ENCODE measurements around the gene VPS13A. TPM values are rescaled to one million over a fixed set of nuclear protein-coding genes. Genes with fewer than 3 reads are reported as not detected.

The VPS13A gene
- total RNA-seq, 2 experiments from 2014 or later: 27.0 to 44.6 TPM

- Histone ChIP-seq H3K4me2 (ENCODE audit: low read length) (no peak overlapping the region), H3K36me3 (ENCODE audit: insufficient read depth, low read length) (no peaks in the 10 kb centered on the region), H4K20me1 (ENCODE audit: insufficient read depth, low read length) (no peaks in the 10 kb centered on the region), H3K9me3 (ENCODE audit: low read length) (no peaks in the 10 kb centered on the region), H3K9me2 (ENCODE audit: insufficient read depth, low read length) (no peaks in the 10 kb centered on the region), H3K4me3 (ENCODE audit: low read depth, low read length, poor library complexity, severe bottlenecking) (no peak overlapping the region), H3K4me1 (ENCODE audit: insufficient read depth, low read length, poor library complexity, severe bottlenecking) (no peaks in the 10 kb centered on the region), H3K27ac (ENCODE audit: low read depth, low read length, poor library complexity, severe bottlenecking) (no peak overlapping the region), H3K79me2 (ENCODE audit: insufficient read depth, low read depth, low read length) (no peaks in the 10 kb centered on the region), H2AFZ (ENCODE audit: low read length) (no peak overlapping the region)
- no TSS peak for BruUV-seq (replicated peaks)
- ChIA-PET POLR2A (no interaction called here), CTCF (ENCODE audit: unreplicated experiment) (no interaction called here)
- TF ChIP-seq CTCF (conservative IDR thresholded peaks at IDR 0.05; ENCODE audit: low read length) (no peak), EZH2phosphoT487 (IDR thresholded peaks at IDR 0.05; ENCODE audit: borderline replicate concordance, low read depth, low read length) (no peak)
- no peak for DNase-seq (ENCODE audit: low spot score)
- intact Hi-C loops (cut with micrococcal nuclease; ENCODE audit: unreplicated experiment): loop anchor here (10.0 kb wide), 1 partner anchor 594 kb away; no protein-coding TSS in a partner anchor
These were observed 16.1 kb upstream of the VPS13A start for GRCh38 chr9:77161191-77161590.

- H3K4me3 ChIP-seq (ENCODE audit: low read depth, low read length, poor library complexity, severe bottlenecking): no peak overlapping the region
- no peaks in the 10 kb centered on the region for H3K9me3 ChIP-seq (ENCODE audit: low read length)
- H3K9me2 ChIP-seq (ENCODE audit: insufficient read depth, low read length): no peaks in the 10 kb centered on the region
- intact Hi-C loops (cut with micrococcal nuclease; ENCODE audit: unreplicated experiment): loop anchor here (10.0 kb wide), 1 partner anchor 593 kb away; no protein-coding TSS in a partner anchor
- no peak overlapping the region for H3K27ac ChIP-seq (ENCODE audit: low read depth, low read length, poor library complexity, severe bottlenecking)
- no peaks in the 10 kb centered on the region for H4K20me1 ChIP-seq (ENCODE audit: insufficient read depth, low read length)
- POLR2A ChIA-PET: interaction anchor here (0.7 kb wide), 2 partner anchors 265 to 729 kb away, joined by 3 to 4 read pairs; no protein-coding TSS in a partner anchor
- BruUV-seq (replicated peaks): no TSS peak
- H3K4me2 ChIP-seq (ENCODE audit: low read length): no peak overlapping the region
- CTCF ChIA-PET (ENCODE audit: unreplicated experiment): no interaction called here
- H3K4me1 ChIP-seq (ENCODE audit: insufficient read depth, low read length, poor library complexity, severe bottlenecking): no peaks in the 10 kb centered on the region
- TF ChIP-seq EZH2phosphoT487 (IDR thresholded peaks at IDR 0.05; ENCODE audit: borderline replicate concordance, low read depth, low read length) (no peak), CTCF (conservative IDR thresholded peaks at IDR 0.05; ENCODE audit: low read length) (no peak)
- H2AFZ ChIP-seq (ENCODE audit: low read length): no peak overlapping the region
- H3K79me2 ChIP-seq (ENCODE audit: insufficient read depth, low read depth, low read length): no peaks in the 10 kb centered on the region
- no peaks in the 10 kb centered on the region for H3K36me3 ChIP-seq (ENCODE audit: insufficient read depth, low read length)
- no peak for DNase-seq (ENCODE audit: low spot score)
These were observed 15.4 kb upstream of the VPS13A start for GRCh38 chr9:77161966-77162365.

GRCh38 chr9:77162366-77162765 lies 15.0 kb upstream of the VPS13A start:
- no TSS peak for BruUV-seq (replicated peaks)

More at GRCh38 chr9:77162366-77162765, 15.0 kb upstream of the VPS13A start:
- H3K4me1 ChIP-seq (ENCODE audit: insufficient read depth, low read length, poor library complexity, severe bottlenecking): no peaks in the 10 kb centered on the region
- no peak overlapping the region for H3K4me2 ChIP-seq (ENCODE audit: low read length)
- TF ChIP-seq CTCF (conservative IDR thresholded peaks at IDR 0.05; ENCODE audit: low read length) (no peak), EZH2phosphoT487 (IDR thresholded peaks at IDR 0.05; ENCODE audit: borderline replicate concordance, low read depth, low read length) (no peak)
- DNase-seq (ENCODE audit: low spot score): no peak
- H3K27ac ChIP-seq (ENCODE audit: low read depth, low read length, poor library complexity, severe bottlenecking): no peak overlapping the region
- H3K9me3 ChIP-seq (ENCODE audit: low read length): no peaks in the 10 kb centered on the region
- H4K20me1 ChIP-seq (ENCODE audit: insufficient read depth, low read length): no peaks in the 10 kb centered on the region
- H3K79me2 ChIP-seq (ENCODE audit: insufficient read depth, low read depth, low read length): no peaks in the 10 kb centered on the region
- intact Hi-C loops (cut with micrococcal nuclease; ENCODE audit: unreplicated experiment): loop anchor here (10.0 kb wide), 1 partner anchor 592 kb away; no protein-coding TSS in a partner anchor
- no peak overlapping the region for H2AFZ ChIP-seq (ENCODE audit: low read length)
- POLR2A ChIA-PET: interaction anchor here (0.5 to 0.7 kb wide), 4 partner anchors 232 to 728 kb away, joined by 3 to 5 read pairs (median 4); no protein-coding TSS in a partner anchor
- no peaks in the 10 kb centered on the region for H3K9me2 ChIP-seq (ENCODE audit: insufficient read depth, low read length)
- no peak overlapping the region for H3K4me3 ChIP-seq (ENCODE audit: low read depth, low read length, poor library complexity, severe bottlenecking)
- CTCF ChIA-PET (ENCODE audit: unreplicated experiment): no interaction called here
- H3K36me3 ChIP-seq (ENCODE audit: insufficient read depth, low read length): no peaks in the 10 kb centered on the region
